GM19023 (cell line): Measurements from ENCODE around the gene BMP4.

ENCODE experiments used
- ATAC-seq: cut with Tn5 transposase; IDR thresholded peaks from one replicate; pipeline ENCODE4 v1.9.1; 2021; ENCODE audit warnings: mild to moderate bottlenecking, moderate library complexity; ENCODE audit not compliant: unreplicated experiment

Gene BMP4

GRCh38 chr14:53964249-53964648 lies 7.6 kb upstream of the BMP4 start:
- no peak for ATAC-seq

DNA sequence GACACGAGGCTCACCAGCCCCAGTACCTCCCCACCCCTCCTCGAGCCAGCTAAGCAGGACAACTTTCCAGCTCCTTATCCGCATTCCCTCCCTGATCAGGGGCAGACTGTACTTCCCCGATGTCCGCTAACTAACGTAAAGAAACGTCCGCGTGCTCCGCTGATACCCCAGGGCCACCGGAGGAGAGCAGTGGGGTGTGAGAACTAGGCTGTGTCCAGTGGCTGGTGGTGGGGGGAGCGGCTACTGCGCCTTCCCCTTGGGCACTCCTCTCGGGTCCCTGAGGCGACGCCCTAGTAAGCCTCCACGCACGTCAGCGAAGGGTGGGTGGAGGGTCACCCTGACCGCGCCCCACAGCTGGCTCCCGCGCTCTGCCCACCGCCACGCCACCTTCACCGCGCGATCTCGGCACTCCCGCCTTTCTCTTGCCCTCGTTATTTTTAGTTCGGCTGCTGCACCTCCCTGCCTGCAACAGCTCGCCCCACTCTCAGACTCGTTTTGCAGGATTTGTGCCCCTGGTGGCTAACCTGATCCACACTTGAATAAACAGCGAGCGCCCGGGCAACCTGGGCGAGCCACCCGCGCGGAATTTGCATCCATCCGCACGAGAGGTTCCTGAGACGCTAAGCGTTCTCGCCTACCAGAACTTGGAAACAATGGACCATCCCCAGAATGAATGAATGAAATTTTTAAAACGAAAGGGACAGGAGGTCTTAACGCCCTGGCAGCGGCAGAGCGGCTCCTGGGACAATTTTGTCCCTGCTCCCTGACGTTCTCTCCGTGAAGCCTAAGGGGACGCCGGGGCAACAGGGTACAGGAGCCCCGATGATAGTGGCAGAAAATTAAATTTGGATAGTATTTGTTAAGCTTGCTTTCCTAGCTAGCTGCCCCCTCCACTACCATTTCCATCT lies 6.9 kb upstream of the BMP4 start:
- ATAC-seq, result no peak

DNA sequence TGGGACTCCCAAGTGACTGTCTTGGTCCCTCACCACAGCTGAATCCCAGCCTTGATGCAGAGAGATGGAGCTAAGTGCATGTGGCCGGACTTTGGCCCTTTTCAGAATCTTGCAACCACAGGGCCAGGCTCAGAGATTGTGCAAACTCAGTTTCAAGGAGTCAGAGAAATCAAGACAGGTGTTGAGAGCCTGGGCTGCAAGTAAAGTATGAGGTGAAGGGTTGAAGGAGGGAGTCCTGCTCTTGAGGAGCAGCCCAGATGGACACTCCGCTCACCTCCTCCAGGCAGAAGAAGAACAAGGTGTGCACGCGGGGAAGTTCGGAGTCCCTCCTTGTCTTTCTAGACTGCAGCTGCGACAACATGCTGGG lies 6.3 kb upstream of the BMP4 start:
- ATAC-seq, result no peak

DNA sequence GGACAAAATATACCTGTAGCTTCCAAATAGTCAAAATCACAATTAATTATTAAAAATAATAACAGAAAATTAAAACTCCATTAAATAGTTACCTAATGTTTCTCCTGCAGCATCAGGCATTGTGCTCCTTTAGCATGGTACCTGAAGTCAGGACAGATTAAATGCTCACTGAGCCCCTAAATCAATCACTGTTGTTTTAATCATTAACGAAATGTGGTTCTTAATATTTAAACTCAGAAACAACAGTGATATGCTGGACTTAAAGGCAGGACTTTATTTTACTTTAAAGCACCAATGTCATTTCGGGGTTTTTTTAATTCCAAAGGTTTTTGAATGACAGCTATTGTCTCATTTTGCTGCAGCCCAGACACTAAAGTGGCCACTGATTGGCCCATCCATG lies 2.0 kb upstream of the BMP4 start:
- ATAC-seq, result no peak

DNA sequence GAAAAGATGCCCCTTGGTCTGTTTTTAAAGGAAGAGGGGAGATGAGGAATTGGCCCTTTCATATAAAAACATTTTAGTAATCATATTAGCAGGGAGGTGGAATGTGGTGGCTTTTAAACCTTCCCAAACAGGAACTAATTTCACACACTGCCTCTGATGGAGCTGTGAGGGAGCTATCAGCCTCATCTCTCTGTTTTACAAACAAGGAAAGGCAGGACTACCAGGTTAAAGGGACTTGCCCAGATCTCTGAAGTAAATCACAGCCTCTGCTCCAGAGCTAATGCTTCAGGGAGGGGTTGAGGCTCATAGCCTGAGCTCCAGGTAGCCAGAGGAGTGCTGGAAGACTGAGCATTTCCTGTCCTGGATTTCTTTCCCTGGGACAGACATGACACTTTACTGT lies 1.1 kb upstream of the BMP4 start:
- no peak for ATAC-seq

DNA sequence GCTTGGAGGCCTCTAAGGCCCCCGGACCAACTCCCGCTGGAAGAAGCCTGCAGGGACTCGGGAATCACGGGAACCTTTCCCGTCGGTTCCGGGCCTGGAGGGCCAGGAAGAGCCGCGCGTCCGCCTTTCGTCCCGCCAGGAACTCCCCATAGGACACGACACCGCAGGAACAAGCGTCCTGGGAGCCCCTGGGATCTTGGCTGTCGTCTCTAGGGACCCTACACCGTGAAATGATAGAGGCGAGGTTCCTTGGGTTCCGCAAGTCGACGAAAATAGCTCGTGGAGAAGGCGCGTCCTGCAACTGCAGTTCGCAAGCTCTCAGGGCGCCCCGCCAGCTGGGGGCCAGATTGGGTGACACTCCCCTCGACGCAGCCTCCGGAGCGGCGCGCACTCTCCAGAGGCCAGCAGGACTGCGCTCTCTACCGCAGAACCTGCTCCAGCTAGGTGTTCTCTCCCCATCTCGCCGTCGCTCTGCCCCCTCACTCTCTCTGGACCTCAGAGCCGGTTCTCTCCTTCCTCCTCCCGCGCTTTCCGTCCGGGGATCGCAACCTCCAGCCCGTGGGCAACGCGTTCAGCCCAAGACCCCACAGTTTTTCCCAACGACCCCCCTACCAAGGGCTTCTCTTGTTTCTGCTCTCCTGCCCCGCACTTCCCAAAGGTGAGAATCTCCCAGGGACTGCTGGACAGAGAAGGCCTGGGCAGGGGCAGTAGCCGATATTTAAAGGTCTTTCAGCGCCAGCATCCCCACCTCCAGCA lies 776 bp downstream of the BMP4 start:
- ATAC-seq, result no peak

GRCh38 chr14:53955229-53955556 lies 1.4 kb downstream of the BMP4 start:
- ATAC-seq, result no peak

DNA sequence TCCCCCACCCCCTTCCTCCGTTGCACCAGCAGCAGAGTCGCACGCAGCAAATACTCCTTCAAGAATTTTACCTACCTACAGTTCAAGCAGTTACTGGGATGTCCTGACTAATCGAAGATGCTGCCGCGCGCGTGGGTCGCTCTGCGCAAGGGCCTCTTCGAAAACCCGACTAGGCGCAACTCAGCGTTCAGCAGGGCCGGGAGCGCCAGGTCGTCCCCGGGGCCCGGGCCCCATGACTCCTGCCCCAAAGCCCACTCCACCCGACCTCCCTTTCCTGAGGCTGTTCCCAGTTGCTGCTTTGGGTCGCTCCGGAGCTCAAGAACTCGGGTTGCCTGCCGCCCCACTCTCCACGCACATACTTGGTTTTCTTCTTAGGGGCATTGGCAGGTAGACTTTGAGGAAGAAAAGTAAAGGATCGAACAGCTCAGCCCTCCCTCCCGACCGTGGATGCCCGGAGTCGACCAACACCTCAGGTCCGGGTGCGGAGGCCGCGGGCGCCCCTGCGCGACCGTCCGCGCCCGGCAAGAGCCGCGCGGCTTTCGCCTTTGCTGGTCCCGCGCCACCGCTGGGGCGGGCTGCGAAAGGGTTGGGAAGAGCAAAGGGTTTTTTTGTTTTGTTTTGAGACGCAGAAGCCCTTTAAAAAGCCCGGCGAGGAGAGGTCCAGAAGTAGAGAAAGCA lies 1.9 kb downstream of the BMP4 start:
- ATAC-seq, result no peak

- no peak for ATAC-seq
Observed at GRCh38 chr14:53953828-53954550, 2.6 kb downstream of the BMP4 start.

DNA sequence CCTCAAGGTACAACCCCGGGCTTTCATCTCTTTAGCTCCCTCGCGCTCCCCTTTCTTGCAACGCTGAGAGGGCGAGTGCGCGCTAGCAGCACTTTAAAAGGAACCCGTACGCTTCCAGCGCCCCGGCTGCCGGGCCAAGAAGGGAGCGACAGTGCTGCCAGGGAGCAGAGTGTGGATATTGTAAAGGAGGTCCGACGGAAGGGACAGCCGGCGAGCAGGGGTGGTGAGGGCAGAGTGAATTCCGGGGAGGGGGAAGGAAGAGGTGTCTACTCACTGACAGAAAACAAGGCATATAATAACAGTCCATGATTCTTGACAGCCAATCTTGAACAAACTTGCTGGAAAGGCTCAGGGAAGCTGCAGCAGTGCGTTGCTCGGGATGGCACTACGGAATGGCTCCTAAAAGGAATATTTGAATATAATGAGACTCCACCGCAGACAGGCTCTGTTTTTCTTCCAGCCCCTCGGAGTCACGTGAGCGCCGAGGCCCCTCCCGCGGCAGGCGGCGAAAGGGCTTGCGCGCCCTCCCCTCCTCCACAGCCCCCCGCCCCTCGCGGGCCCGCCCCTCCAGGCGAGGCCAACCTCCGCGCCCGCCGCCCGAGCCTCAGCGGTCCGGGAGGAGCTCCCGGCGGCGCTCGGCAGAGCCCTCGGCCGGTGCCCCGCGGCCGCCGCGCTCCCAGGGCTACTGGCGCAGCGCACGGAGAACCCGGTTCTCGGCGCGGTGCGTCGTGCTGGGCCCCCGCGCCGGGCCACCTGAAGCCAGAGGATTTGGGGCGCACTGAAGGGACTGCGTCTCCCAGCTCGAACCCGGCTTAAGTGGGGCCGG lies 3.4 kb downstream of the BMP4 start:
- no peak for ATAC-seq

GRCh38 chr14:53952533-53952932 lies 4.1 kb downstream of the BMP4 start:
- ATAC-seq, result no peak

GRCh38 chr14:53951627-53952303 lies 4.9 kb downstream of the BMP4 start:
- ATAC-seq, result no peak

GRCh38 chr14:53951243-53951626 lies 5.4 kb downstream of the BMP4 start:
- ATAC-seq, result no peak

DNA sequence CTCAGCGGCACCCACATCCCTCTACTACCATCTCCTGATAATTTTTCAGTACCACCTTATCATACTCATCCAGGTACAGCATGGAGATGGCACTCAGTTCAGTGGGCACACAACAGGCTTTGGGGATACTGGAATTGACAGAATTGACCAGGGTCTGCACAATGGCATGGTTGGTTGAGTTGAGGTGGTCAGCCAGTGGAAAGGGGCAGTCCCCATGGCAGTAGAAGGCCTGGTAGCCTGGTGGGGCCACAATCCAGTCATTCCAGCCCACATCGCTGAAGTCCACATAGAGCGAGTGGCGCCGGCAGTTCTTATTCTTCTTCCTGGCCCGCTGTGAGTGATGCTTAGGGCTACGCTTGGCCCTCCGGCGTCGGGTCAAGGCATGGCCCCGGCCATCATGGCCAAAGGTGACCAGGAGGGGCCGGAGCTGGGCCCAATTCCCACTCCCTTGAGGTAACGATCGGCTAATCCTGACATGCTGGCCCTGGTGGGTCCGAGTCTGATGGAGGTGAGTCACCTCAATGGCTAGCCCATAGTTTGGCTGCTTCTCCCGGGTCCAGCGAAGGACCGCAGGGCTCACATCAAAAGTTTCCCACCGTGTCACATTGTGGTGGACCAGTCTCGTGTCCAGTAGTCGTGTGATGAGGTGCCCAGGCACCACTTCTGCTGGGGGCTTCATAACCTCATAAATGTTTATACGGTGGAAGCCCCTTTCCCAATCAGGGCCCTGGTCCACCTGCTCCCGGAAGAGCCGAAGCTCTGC lies 6.4 kb downstream of the BMP4 start:
- no peak for ATAC-seq

DNA sequence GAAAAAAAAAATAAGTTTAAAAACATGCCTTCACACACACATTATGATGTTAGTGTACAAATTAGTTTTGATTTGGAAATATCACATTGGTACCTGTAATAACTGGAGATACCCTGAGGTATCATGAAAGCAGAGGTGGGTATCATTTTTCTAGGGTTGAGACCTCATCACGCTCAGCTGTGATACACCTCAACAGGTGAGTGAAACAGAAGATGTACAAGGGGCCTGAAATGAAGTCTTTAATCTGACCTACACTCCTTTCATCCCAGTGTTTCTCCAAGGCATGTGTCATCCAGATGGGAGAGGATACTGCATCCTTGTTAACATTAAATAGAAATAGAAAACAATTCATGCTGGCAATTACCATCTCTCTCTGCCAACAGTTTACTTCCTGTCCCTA lies 7.4 kb downstream of the BMP4 start:
- no peak for ATAC-seq

- ATAC-seq, result no peak
Observed at GRCh38 chr14:53948205-53948884, 8.3 kb downstream of the BMP4 start.

DNA sequence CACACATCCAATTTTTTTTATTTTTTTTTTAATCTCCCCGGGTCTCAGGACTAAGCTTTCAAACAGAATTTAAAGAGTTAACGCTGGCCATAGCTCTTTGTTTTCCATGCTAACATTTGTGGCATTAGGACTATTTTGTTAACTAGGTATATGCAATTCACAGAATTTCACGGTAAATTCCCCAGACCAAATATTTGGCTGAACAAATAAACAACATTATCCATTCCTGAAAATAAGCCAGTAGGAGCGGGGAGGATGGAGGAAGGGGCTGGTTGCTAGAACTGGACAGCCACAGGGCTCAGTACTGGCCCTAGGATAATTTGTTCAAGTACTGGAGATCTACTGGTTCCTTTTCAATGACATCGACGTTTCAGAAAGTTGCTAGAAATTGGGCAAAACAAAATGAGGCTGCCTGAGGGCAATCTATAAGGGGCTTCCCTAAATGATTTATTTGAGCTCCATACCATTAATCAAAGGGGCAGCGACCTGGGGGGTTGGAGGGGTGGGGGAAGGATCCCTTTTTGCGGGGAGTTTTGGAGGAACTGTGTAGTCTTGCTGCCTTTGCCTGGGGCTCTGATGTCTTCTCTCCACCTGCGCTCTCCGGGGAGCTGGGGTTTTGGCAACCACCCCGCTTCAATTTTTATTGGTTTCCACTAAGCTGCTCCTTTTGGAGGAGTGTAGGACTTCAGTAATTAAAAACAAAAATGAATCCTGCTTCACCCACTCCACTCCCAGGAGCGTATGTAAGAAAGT lies 9.0 kb downstream of the BMP4 start:
- no peak for ATAC-seq

- no peak for ATAC-seq
Observed at GRCh38 chr14:53947094-53947445, 9.6 kb downstream of the BMP4 start.
